Endometrial microvascular endothelial cells (primary cell): ENCODE results near the gene AJUBA. TPM values are rescaled to one million over a fixed set of nuclear protein-coding genes. Genes with fewer than 3 reads are reported as not detected.
"Not testable (repeated sequence)": the region's sequence is repeated elsewhere in the genome, so short reads cannot be mapped to it uniquely, and the experiment has no call there.

ENCODE experiments used
- in situ Hi-C: cut with HindIII; loops from 2 replicates; pipeline ENCODE4 v1.10.0; 2017; ENCODE audit warnings: low sequenced_read_pairs, low pct_unique_long_range_greater_than_20kb; ENCODE audit errors: inconsistent ontology term
- total RNA-seq: library from RNA; depleted of rRNA; stranded (reverse); fragments of >200 nt; gene quantifications from one replicate; pipeline ENCODE4 v1.2.3, GENCODE V29; 2015; ENCODE audit errors: inconsistent ontology term

AJUBA gene
- 62.3 TPM for total RNA-seq

GRCh38 chr14:22982477-22983245, at the start of gene AJUBA:
AJUBA (minus strand) TSS chr14:22982551; CDS start chr14:22982266, 285 bp downstream.
- in situ Hi-C loops, result loop anchor here (25.0 kb wide), 1 partner anchor 105 kb away; the partner anchor contains the start of genes ACIN1 and C14orf119

DNA sequence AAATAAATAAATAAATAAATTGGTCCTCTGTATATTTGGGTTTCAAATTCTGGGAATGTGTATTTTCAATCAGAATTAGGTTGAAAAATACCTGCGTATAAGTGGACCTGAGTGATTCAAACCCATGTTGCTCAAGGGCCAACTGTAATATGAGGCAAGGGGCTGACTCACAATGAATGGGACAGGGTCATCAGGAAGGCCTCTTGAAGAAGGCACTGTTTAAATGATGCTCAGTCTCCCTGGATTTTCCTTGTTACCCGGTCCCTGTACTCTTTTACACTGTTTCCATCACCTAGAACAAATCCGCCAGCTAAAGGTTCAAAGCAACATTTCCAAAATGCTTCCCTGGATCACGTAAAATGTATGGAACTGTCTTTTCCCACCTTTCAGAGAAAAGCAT, 48.6 kb upstream of the AJUBA start:
- in situ Hi-C loops, result no loop called here

GRCh38 chr14:23028799-23029198, 46.4 kb upstream of the AJUBA start:
- in situ Hi-C loops, result no loop called here

DNA sequence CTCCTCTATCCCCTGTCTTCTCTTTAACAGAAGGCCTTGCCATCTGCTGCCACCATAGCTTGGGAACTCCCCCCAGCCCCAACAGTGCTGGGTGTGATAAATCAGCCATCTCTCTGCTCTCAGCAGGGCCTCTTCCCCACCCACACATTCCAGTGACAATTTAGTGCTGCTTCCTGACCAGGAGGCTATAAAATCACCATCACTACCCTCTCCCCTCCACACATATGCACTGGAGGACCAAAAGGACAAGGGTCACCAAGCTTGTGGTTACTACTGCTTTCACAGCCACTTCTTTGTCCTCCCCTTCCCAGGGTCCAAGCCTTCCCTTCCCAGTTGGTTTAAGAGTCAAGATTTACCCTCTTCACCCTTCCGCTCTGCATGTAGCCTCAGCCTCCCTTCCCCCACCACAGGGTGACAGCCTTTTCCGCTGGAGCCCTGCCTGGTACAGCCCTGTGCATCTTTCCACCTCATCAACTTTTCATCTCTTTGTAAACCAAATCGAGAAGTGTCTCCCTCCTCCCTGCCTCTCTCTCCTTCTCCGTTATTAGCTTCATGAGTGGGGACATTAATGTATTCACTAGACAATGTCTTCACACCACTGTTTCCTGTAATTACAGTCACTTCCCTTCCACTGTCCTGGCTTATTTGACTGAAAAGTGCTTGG, 42.9 kb upstream of the AJUBA start:
- in situ Hi-C loops, result no loop called here

GRCh38 chr14:23024612-23025075, 42.3 kb upstream of the AJUBA start:
- in situ Hi-C loops, result no loop called here

GRCh38 chr14:23023795-23024152, 41.4 kb upstream of the AJUBA start:
- in situ Hi-C loops, result no loop called here

GRCh38 chr14:23023022-23023794, 40.9 kb upstream of the AJUBA start:
- in situ Hi-C loops, result no loop called here

- in situ Hi-C loops, result no loop called here
These were observed 39.6 kb upstream of the AJUBA start for GRCh38 chr14:23021889-23022442.

DNA sequence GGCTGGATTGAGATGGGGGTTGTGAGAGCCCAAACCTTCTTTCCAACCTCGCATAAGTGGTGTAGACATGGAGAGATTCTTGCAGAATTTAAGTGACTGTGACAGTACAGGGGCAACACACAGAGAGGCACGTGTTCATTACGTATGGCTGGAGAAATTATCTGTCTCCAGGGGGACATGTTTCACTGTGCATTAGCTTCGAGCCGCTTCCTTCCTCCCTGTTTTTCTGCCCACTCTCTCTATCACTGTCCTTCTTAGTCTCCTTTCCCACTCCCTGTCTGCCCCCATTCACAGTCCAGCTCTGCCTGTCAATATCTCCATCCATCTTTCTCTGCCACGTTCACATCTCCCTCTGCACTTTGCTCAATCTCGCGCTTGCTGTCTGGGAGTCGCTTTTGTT, 39.1 kb upstream of the AJUBA start:
- in situ Hi-C loops, result no loop called here

- in situ Hi-C loops, result no loop called here
These were observed 38.1 kb upstream of the AJUBA start for GRCh38 chr14:23020143-23021128.

DNA sequence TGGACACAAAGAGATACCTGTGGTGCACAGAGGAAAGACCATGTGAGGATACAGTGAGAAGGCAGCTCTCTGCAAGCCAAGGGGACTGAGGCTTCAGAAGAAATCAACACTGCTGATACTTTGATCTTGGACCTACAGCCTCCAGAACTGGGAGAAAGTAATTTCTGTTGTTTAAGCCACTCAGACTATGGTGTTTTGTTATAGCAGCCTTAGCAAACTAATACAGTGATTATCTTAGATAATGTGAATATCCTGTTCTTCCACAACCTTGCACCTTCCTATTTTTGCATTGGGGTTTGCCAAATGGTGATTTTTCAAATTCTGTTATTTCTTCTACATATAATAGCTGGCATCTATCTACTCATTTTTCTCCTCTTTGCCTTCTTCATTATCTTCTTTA, 35.8 kb upstream of the AJUBA start:
- in situ Hi-C loops, result no loop called here

GRCh38 chr14:23017091-23017490, 34.7 kb upstream of the AJUBA start:
- in situ Hi-C loops, result no loop called here

DNA sequence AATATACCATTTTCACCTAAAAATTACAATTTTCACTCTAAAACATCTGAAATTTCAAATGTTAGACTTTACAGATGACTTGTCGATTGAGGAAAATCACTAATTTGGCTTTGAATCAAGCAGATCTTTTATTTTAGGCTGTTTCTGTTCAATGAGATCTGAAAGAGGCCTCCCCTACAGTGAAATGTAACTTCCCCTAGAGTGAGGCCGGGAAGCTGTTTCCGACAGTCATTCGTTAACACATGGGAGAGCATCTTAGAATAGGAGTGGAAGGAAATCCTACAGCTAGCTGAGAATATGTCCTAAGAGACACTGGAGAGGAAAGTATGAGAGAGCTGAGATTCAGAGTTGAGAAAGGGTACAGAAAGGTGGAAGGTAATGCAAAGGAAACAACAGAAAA, 33.3 kb upstream of the AJUBA start:
- in situ Hi-C loops, result no loop called here

- in situ Hi-C loops, result not testable (repeated sequence)
These were observed 31.4 kb upstream of the AJUBA start for GRCh38 chr14:23013749-23014054.

DNA sequence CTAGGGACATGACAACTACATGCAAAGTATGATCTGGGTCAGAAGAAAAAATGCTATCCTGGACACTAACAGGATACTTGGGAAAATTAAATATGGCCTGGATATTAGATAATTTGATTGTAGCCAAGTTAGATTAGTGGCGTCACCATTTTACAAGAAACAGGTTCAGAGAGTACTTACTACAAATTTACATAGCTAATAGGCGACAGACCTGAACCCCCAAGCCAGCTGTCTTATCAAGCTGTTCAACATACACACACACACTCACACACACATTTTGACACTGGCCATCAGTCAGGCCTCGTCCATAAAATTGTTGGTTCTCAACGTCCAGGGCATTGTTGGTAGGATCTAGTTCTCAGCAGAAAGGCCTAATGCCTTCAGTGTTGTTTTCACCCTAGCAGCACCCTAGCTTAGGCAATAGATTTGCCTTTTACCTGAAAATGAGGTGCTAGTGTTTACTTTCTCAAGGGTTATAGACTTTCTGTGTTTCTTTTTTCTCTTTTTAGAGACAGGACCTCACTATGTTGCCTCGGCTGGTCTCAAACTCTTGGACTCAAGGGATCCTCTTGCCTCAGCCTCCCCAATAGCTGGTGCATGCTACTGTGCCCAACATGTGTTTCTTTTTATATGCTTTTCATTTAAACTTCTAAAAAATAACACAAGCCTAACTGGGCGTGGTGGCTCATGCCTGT, 30.9 kb upstream of the AJUBA start:
- in situ Hi-C loops, result no loop called here

DNA sequence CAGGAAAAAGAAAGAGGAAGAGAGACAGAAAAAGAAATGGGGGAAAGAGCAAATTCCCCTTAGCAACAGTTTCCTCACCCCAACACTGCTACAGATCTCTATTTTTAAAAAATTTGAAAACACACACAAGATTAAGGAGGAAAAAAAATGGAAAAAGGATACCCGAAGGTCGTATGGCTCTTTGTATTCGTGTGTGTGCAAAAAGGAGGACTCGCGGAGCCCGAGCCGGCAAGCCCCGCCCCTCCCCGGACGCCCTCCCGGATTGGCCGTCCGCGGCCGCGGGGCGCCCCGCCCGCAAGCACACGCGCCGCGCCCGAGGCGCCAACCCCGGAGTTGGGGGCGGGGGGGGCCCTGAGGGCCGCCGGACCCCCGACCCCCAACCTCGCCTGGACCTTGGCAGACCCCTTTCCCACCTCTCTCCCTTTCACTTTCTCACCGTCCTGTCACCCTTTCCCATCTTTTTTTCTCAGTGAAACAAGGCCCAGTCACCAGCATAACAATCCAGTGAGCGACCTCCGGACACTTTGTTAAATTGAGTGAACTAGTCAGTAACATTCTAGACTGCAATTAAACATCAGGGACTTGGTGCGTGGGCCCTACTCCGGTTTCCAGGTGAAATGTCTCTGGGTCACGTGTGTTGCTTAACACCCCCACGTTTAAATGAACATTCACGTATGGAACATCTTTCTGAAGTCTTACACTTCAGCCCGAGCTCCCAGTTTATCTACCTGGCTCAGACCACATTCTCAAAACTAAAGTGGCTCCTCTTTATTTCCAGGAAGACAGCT, 27.8 kb upstream of the AJUBA start, which contains the start of gene C14orf93:
TSS of gene C14orf93 (minus strand) at position 205 of the 788 bp plus-strand sequence. CDS start 11,120 bp downstream, outside the sequence.
- in situ Hi-C loops, result no loop called here

DNA sequence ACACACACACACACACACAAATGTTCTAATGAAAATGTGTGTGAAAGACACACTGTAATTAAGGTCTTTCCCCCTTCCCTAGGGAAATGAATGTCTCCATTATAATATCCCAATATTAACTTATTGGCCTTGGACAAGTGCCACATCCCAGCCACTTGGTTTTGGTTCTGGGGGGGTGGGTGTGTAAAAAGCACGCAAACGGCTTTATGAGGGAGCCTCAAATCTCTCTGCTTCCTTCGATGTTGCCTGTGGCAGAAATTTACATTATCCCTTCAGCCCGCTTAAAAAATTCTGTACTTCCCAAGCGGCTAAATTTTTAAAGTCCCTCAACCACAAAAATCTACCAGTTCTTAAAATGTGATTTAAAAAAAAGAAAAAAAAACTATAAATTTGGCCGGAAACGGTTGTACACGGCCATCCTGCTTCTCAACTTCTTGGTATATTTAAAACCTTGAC, 27.2 kb upstream of the AJUBA start:
- in situ Hi-C loops, result no loop called here
